GM12878 (cell line): ENCODE measurements around the gene SHH.
"Not testable (repeated sequence)": the region's sequence is repeated elsewhere in the genome, so short reads cannot be mapped to it uniquely, and the experiment has no call there.

ENCODE experiments used
- CTCF ChIP-seq, 3 experiments: IDR thresholded peaks in 2 of 3; conservative IDR thresholded peaks in 1 of 3; 2 replicates each; pipeline ENCODE4 v1.5.1; 2011; ENCODE audit warnings: low read depth in 3 of 3, low read length in 3 of 3, mild to moderate bottlenecking in 3 of 3, control low read depth in 2 of 3, moderate library complexity in 2 of 3, inconsistent platforms in 1 of 3, mixed read lengths in 1 of 3; ENCODE audit not compliant: control insufficient read depth in 2 of 3, insufficient read depth in 1 of 3; ENCODE audit errors: extremely low read depth in 1 of 3
- TCF7 ChIP-seq: IDR thresholded peaks from 2 replicates; pipeline ENCODE4 v1.6.1; 2014; ENCODE audit warnings: antibody characterized with exemption, borderline replicate concordance

- TF ChIP-seq CTCF (IDR thresholded peaks at IDR 0.05 in 2 of 3, conservative IDR thresholded peaks at IDR 0.05 in 1 of 3; ENCODE audit: control insufficient read depth in 2 of 3, extremely low read depth in 1 of 3, insufficient read depth in 1 of 3, low read depth in 3 of 3, low read length in 3 of 3); TCF7: not testable (repeated sequence)
Measured at GRCh38 chr7:155838312-155838711, 26.0 kb upstream of the SHH start.
